GM19023 (cell line): ENCODE results near the gene TMEM52.

Source experiments
- ATAC-seq: cut with Tn5 transposase; IDR thresholded peaks from one replicate; pipeline ENCODE4 v1.9.1; 2021; ENCODE audit warnings: mild to moderate bottlenecking, moderate library complexity; ENCODE audit not compliant: unreplicated experiment

Gene TMEM52

DNA sequence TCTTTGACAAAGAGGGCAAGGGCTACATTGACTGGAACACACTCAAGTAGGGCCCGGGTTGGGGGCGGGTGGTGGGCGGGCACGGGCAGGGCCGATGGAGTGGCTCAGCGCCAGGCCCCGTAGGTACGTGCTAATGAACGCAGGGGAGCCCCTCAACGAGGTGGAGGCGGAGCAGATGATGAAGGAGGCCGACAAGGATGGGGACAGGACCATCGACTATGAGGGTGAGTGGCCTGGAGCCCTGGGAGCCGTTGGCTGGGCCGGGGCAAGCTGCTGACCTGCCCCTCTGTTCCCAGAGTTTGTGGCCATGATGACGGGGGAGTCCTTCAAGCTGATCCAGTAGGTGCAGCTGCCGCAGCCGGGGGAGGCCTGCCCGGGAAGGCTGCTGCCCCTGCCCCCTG is 2.2 kb downstream of the TMEM52 start:
- ATAC-seq, result no peak

GRCh38 chr1:1915911-1916840 is 2.9 kb downstream of the TMEM52 start:
- ATAC-seq, result no peak

- no peak for ATAC-seq
Observed at GRCh38 chr1:1914971-1915692, 3.9 kb downstream of the TMEM52 start, which contains the start of gene CALML6. Gene CALML6 (plus strand): TSS chr1:1915260. CDS start chr1:1915281, 21 bp downstream.

GRCh38 chr1:1914101-1914970 is 4.7 kb downstream of the TMEM52 start:
- ATAC-seq, result no peak

- ATAC-seq, result no peak
Observed at GRCh38 chr1:1911350-1912041, 7.6 kb downstream of the TMEM52 start.

DNA sequence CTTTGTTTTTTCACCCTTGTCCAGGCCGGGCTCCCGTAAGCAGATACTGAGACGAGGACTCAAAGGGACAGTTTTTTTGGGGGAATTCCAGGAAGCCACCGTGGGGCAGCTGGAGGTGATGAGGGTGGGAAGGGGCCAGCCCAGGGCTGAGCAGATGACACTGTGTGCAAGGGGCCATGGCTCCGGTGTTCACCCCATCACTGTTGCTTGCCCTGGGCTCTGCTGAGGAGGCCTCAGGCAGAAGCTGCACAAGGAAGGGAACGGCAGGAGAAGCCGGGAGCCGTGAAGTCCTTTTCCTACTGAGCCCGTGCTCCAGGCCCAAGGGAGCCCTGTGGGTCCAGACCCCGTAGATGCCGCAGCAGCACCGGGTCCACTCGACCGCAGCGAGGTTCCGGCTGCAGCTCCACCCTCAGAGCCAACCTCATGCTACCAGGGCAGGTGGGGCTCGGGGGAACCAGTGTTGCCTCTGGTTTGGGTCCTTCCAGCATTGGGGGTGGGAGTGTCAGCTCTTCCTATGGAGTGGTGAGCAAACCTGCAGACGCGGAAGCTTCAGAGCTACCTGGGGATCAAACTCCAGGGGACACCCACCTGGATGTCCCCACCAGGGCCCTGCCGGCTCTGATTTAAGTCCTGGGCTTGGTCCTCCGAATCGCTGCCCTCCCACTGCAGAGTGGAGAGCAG is 8.3 kb downstream of the TMEM52 start:
- ATAC-seq, result no peak

GRCh38 chr1:1910033-1910465 is 9.0 kb downstream of the TMEM52 start:
- ATAC-seq, result no peak

DNA sequence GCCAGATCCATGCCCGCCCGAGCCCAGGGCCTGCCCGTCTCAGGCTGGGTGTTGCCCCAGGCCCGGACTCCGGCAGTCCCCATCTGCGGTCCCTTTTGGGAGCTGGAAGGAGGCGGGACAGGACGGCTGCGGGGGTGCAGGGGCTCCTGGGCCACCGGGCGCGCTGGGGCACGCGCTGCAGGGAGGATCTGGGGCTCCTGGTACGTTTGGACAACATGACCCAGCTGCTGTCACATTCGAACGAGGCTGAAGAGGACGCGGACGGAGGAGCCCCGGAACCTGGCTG is 10.6 kb downstream of the TMEM52 start:
- ATAC-seq, result peak; percentile 13

- no peak for ATAC-seq
Observed at GRCh38 chr1:1907098-1907736, 11.9 kb downstream of the TMEM52 start.

DNA sequence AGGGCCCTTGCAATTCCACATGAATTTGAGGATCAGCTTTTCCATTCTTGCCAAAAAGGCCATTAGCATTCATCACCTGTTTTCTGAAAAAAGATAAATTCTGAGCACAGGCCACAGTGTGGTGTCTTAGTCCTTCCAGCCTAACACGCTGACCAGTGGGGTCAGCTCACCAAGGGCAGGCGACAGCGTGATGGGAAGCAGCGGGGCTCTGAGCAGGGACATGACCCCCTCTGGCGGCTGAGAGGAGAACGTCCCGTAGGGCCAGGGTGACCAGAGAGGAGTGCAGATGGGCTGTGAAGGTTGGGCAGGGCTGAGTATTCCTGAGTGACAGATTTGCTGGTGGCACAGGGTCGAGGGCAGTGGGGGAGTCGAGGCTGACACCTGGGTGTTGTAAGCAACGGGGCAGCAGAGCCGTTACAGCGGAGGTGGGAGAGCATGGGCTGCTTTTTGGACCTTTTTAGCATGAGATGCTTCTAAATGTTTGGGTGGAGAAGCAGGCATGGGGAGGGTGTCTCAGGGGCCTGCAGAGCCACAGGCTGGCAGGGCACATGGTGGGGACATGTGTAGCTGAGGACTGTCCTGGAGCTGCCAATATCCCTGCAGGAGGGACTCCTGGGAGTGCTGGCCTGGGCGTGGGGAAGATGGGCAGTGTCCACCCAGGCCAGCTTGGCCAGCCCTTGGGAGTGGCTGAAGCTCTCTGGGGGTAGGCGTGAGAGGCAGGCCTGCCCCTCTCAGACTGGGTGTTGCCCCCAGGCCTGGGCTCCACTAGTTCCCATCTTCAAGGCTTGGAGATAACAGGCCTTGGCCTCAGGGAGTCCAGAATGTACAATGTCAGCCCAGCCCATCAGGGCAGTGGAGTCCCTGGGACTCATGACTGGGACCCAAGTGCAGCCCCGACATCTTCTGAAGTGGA is 12.6 kb downstream of the TMEM52 start:
- no peak for ATAC-seq

DNA sequence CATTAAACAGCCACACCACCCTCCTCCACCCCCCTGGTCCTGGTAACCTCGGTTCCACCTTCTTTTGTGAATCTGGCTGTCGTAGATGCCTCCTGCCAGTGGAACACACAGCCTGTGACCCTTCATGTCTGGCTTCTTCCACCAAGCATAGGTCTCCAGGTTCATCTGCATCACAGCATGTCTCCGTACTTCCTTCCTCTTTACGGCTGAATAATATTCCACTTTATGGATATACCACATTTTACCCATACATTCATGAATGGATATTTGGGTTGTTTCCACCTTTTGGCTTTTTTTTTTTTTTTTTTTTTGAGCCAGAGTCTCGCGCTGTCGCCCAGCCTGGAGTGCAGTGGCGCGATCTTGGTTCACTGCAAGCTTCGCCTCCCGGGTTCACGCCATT is 15.9 kb downstream of the TMEM52 start:
- ATAC-seq, result no peak

DNA sequence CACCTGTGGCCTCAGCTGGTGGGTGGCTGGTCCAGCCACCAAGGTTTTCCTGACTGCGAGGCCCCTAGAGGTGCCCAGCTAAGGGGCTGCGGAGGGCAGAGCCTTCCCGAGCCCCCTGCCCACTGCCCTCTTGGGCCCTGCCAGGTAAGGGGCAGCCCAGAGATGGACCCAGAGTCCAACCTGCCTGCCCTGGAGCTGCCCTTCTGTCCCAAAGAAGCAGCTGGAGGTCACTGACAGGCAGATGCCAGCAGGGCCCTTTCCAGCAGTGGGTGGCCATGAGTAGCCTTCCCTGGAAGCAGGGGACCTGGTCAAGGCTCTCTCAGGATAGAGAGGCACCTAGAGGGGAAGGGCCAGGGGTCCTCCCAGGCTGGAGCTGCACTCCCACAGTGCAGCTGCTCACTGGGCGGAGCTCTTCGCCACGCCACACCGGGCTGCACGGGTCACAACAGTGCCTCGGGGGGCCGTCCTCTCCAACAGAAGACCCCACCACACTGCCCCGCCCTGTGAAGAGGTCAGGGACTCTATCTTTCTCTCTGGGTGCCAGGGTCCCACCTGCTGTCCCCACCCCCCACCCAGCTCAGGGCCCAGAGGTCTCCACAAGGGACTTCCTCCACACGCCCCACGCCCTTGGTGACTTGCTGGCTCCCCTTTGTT is 17.3 kb downstream of the TMEM52 start:
- no peak for ATAC-seq

GRCh38 chr1:1900883-1901640 is 18.0 kb downstream of the TMEM52 start:
- ATAC-seq, result no peak

DNA sequence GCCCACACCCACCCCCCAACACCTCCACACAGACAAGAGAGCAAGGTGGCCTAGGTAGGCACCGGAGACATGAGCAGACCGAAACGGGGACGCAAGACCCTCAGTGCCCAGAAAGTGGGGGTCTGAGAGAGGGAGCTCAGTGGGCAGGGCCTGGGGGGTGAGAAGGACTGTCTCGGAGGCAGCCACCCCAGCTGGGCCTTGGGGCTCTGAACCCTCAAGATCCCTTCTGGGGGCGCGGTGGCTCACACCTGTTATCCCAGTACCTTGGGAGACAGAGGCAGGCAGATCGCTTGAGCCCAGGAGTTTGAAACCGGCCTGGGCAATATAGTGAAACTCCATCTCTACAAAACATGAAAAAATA is 19.1 kb downstream of the TMEM52 start:
- no peak for ATAC-seq

DNA sequence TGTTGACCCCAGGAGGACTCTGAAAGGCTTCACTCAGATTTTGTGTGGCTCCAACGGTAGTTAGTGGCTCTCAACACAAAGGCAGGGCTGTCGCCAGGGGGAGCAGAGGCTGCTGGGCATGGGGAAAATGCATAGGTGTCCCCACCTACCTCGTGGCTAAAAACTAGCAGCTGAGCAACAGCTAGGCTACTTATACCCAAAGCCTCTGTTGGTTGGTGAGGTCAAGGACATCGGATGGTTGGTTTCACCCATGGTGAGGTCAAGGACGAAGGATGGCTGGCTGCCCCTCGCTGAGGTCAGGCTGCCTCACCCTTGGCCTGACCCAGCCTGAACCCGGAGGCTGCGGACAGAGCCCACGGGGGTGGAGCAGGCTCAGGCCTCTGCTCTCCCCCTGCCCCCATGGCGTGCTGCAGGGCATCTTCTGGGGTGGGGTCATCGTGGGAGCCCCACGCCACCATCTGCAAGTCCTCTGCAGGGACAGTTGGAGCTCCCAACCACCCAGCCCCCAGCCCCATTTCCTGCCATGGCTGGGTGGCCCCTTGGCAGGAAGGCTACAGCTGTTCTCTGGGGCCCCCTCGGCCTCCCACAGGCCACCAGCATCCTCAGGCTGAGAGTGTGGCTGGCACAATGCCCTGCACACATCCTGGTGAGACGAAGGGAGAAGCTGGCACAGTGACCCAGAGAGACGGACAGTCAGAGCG is 19.7 kb downstream of the TMEM52 start:
- ATAC-seq, result no peak

DNA sequence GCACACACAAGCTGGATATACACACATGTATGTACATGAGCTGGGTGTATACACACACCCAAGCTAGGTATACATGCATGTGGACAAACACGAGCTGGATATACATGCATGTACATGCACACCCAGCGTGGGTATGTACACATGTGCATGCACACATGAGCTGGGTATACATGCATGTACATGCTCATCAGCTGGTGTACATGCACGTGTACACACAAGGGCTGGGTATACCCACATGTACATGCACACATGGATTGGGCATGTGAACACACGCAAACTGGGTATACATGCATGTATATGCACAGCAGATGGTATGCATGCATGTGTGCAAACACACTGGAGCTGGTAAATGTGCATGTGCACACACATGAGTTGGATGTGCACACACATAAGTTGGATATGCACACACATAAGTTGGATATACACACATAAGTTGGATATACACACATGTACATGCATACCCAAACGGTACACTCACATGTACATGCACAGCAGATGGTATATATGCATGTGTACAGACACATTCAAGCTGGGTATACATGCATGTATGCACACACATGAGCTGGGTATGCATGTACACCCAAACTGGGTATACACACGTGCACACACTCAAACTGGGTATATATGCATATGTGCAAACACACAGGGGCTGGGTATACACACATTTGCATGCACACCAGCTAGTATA is 20.7 kb downstream of the TMEM52 start:
- no peak for ATAC-seq
